Activated T-helper 9 cell treated with anti-CD3 and anti-CD28 coated beads, Interleukin-2, amount 50 U/mL, for 16 hours (primary cell): Measurements from ENCODE around the gene DCXR.

Source experiments
- DNase-seq: peaks from one replicate; pipeline ENCODE4 v3.0.0-alpha.2; 2020; ENCODE audit warnings: low read depth

The DCXR gene

GRCh38 chr17:82022310-82022980 is 15.1 kb downstream of the DCXR start, which contains the start of gene CENPX:
Gene CENPX (minus strand): TSS chr17:82022878. CDS start chr17:82022861, 17 bp downstream.
- DNase-seq: no peak

GRCh38 chr17:82021900-82022309 is 15.6 kb downstream of the DCXR start:
- no peak for DNase-seq

GRCh38 chr17:82021107-82021899 is 16.2 kb downstream of the DCXR start:
- peak; percentile 37 for DNase-seq

GRCh38 chr17:82020572-82021106 is 16.9 kb downstream of the DCXR start:
- no peak for DNase-seq

GRCh38 chr17:82019690-82020571 is 17.6 kb downstream of the DCXR start:
- peak; percentile 44 for DNase-seq

- DNase-seq: no peak
Measured at GRCh38 chr17:82018989-82019689, 18.4 kb downstream of the DCXR start.

GRCh38 chr17:82018152-82018988 is 19.1 kb downstream of the DCXR start:
- DNase-seq: no peak

GRCh38 chr17:82017612-82018151 is 19.8 kb downstream of the DCXR start:
- DNase-seq: no peak

GRCh38 chr17:82016875-82017459 is 20.5 kb downstream of the DCXR start:
- no peak for DNase-seq

- no peak for DNase-seq
Measured at GRCh38 chr17:82016061-82016874, 21.2 kb downstream of the DCXR start.

GRCh38 chr17:82015311-82015971 is 22.1 kb downstream of the DCXR start:
- DNase-seq: no peak

GRCh38 chr17:82014971-82015310 is 22.6 kb downstream of the DCXR start:
- no peak for DNase-seq

- no peak for DNase-seq
Measured at GRCh38 chr17:82014432-82014831, 23.1 kb downstream of the DCXR start.

- DNase-seq: no peak
Measured at GRCh38 chr17:82013772-82014321, 23.6 kb downstream of the DCXR start.

- DNase-seq: no peak
Measured at GRCh38 chr17:82013341-82013740, 24.2 kb downstream of the DCXR start.

GRCh38 chr17:82012640-82013295 is 24.7 kb downstream of the DCXR start:
- no peak for DNase-seq

GRCh38 chr17:82012261-82012639 is 25.2 kb downstream of the DCXR start:
- DNase-seq: no peak
